HEK293T (cell line): Measurements from ENCODE around the gene PTPRM.

Source experiments
- CTCF ChIA-PET: fragments of 350-600 bp; formaldehyde crosslinking; extraction: SDS; loops from one replicate; lab custom pipeline; 2021; ENCODE audit warnings: antibody characterized with exemption, inconsistent platforms; lab: Yijun Ruan, JAX
- POLR2A ChIA-PET: fragments of 350-600 bp; formaldehyde crosslinking; extraction: SDS; loops from one replicate; lab custom pipeline; 2020; ENCODE audit warnings: antibody characterized with exemption, inconsistent platforms; lab: Yijun Ruan, JAX
- DNase-seq: peaks from one replicate; pipeline ENCODE4 v3.0.0; 2012; ENCODE audit warnings: mixed read lengths; ENCODE audit errors: extremely low spot score
- ARNT ChIP-seq: fragments of 450-650 bp; IDR thresholded peaks from 2 replicates; pipeline ENCODE4 v1.6.1; 2017; ENCODE audit warnings: mild to moderate bottlenecking
- BHLHE40 ChIP-seq: fragments of 450-650 bp; IDR thresholded peaks from 2 replicates; pipeline ENCODE4 v1.6.1; 2016; ENCODE audit warnings: mild to moderate bottlenecking, moderate library complexity, borderline replicate concordance
- CTBP1 ChIP-seq: fragments of 450-650 bp; IDR thresholded peaks from 2 replicates; pipeline ENCODE4 v1.6.1; 2016; ENCODE audit warnings: borderline replicate concordance
- ELF4 ChIP-seq: fragments of 450-650 bp; IDR thresholded peaks from 2 replicates; pipeline ENCODE4 v1.6.1; 2017; ENCODE audit warnings: antibody characterized with exemption
- FOXA1 ChIP-seq: fragments of 450-650 bp; IDR thresholded peaks from 2 replicates; pipeline ENCODE4 v1.6.1; 2016; ENCODE audit warnings: mild to moderate bottlenecking
- FOXK2 ChIP-seq: fragments of 450-650 bp; IDR thresholded peaks from 2 replicates; pipeline ENCODE4 v1.6.1; 2016; ENCODE audit warnings: mild to moderate bottlenecking
- FOXM1 ChIP-seq: fragments of 450-650 bp; IDR thresholded peaks from 2 replicates; pipeline ENCODE4 v1.6.1; 2017; ENCODE audit warnings: mild to moderate bottlenecking, borderline replicate concordance
- HDGF ChIP-seq: fragments of 450-650 bp; IDR thresholded peaks from 2 replicates; pipeline ENCODE4 v1.6.1; 2017; ENCODE audit warnings: antibody characterized with exemption, borderline replicate concordance
- L3MBTL2 ChIP-seq: fragments of 450-650 bp; conservative IDR thresholded peaks from 2 replicates; pipeline ENCODE4 v1.6.1; 2016; ENCODE audit warnings: mild to moderate bottlenecking
- LEF1 ChIP-seq: fragments of 450-650 bp; IDR thresholded peaks from 2 replicates; pipeline ENCODE4 v1.6.1; 2017; ENCODE audit warnings: mild to moderate bottlenecking, borderline replicate concordance
- NFRKB ChIP-seq: fragments of 450-650 bp; IDR thresholded peaks from 2 replicates; pipeline ENCODE4 v1.6.1; 2016; ENCODE audit warnings: mild to moderate bottlenecking, moderate library complexity
- SP1 ChIP-seq: fragments of 450-650 bp; IDR thresholded peaks from 2 replicates; pipeline ENCODE4 v1.6.1; 2017
- SUZ12 ChIP-seq: fragments of 450-650 bp; IDR thresholded peaks from 2 replicates; pipeline ENCODE4 v1.6.1; 2016; ENCODE audit warnings: mild to moderate bottlenecking
- TARDBP ChIP-seq: fragments of 450-650 bp; IDR thresholded peaks from 2 replicates; pipeline ENCODE4 v1.6.1; 2016
- ZNF384 ChIP-seq: fragments of 450-650 bp; IDR thresholded peaks from 2 replicates; pipeline ENCODE4 v1.6.1; 2016
- TF ChIP-seq, protein P1 (sequence below): fragments of 450-650 bp; IDR thresholded peaks from 2 replicates; pipeline ENCODE4 v1.6.1; 2016

The PTPRM gene

DNA sequence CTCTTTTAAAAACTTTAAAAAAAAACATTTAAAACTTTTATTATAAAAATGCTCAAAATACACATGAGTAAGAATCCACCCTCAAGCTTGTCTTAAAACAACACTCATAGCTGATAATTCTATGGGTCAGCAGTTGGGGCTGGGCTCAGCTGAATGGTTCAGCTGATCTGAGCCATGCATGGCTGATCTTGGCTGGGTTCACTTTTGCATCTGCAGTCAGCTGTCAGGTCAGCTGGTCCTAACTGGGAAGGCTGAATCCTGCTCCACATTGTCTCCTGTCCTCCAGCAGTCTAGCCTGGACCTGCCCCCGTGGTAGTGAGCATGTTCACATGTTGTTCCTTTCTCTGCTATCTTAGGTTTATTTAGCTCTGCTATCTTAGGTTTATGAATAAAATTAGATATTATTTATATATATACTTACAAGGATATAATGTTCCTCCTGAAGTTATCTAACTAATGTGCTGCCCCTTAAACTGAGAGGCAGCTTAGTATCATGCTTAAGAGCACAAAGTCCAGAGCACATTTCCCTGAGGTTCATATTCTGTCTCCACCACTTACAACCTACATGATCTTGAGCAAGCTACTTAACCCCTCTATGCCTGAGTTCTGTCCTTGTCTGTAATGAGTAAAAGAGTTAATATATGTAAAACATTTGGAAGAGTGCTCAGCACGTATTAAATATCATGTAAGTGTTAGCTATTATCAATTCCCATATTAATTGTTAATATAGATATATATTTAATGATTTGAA is 309.4 kb downstream of the PTPRM start:
- POLR2A ChIA-PET = no interaction called here
- CTCF ChIA-PET = interaction anchor here (0.6 to 0.7 kb wide), 2 partner anchors 8 to 244 kb away, joined by 3 read pairs; no protein-coding TSS in a partner anchor
- no peak for DNase-seq
- TF ChIP-seq BHLHE40 (no peak), SUZ12 (no peak), ZNF384 (no peak)

DNA sequence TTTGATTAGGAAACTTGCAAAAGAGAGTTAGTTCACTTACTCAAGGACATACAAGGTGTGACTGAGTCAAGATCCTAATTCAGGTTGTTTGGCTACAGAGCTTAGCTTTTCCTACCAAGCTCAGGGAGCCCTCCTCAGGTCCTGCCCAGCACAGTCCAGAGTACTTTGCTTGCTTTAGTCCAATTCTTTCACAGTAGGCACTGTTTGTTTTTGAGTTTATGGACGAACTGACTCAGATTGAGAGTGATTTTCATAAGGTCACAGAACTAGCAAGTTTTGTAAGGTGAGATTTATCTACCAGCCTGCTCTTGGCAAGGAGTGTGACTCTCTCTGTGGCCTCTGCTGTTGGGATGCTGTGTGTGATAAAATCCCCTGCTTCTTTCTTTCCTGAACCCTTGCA is 310.5 kb downstream of the PTPRM start:
- no peak for DNase-seq
- TF ChIP-seq BHLHE40 (no peak), L3MBTL2 (no peak), FOXM1 (no peak), ELF4 (no peak), TARDBP (no peak), ZNF384 (no peak), HDGF (no peak), NFRKB (no peak), SUZ12 (no peak), FOXK2 (no peak), CTBP1 (no peak)
- TF ChIP-seq, protein P1, sequence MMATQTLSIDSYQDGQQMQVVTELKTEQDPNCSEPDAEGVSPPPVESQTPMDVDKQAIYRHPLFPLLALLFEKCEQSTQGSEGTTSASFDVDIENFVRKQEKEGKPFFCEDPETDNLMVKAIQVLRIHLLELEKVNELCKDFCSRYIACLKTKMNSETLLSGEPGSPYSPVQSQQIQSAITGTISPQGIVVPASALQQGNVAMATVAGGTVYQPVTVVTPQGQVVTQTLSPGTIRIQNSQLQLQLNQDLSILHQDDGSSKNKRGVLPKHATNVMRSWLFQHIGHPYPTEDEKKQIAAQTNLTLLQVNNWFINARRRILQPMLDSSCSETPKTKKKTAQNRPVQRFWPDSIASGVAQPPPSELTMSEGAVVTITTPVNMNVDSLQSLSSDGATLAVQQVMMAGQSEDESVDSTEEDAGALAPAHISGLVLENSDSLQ = no peak
- ChIA-PET CTCF (no interaction called here), POLR2A (no interaction called here)

DNA sequence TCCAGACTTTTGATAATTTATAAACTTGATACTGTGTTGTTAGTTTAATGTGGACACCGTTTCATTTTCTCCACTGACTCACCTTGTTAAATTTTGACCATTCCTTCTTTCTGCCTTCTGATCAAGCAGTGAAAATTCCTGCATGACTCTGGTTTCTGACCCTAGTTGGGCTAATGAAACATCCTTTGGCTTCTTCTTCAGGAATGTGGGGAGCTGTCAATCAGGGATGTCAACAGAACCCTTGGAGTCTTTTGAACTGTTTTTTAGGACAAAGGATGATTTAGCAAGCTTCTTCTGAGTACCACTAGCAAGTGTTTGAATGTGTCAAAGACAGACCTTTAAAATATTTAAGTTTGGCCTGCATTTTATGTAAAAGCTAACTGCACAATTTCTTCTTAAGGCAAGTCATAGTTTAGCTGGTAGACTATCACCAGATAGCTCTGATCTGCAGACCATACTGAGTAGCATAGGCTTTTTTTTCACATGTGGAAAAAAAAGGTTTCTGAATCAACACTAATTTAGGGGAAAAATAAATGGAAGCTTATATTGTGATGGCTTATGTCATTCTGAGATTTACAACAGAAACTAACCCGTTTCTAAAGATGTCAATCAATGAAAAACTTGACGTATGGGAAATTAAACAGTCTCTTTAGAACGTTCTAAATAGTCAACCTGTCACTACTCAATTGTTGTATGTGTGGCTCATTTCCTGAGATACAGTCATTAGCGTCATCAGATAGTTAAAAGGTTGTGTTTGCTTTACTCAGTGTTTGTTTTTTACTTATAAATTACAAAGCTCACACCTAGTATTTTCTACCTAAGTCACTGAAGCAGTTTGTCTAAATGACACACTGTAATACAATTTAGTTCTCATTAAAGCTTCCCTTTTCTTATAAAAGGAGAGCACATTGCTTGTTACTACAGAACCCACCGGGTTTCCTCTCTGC is 311.4 kb downstream of the PTPRM start:
- POLR2A ChIA-PET = no interaction called here
- TF ChIP-seq LEF1 = no peak
- no peak for TF ChIP-seq ZNF384
- TF ChIP-seq NFRKB = no peak
- TF ChIP-seq ARNT = no peak
- TF ChIP-seq L3MBTL2 = no peak
- TF ChIP-seq FOXA1 = no peak
- no peak for TF ChIP-seq FOXM1
- TF ChIP-seq SP1 = no peak
- TF ChIP-seq, protein P1 = no peak
- TF ChIP-seq CTBP1 = no peak
- no peak for TF ChIP-seq SUZ12
- no peak for TF ChIP-seq TARDBP
- no peak for TF ChIP-seq ELF4
- no peak for TF ChIP-seq FOXK2
- TF ChIP-seq BHLHE40 = no peak
- TF ChIP-seq HDGF = no peak
- CTCF ChIA-PET = no interaction called here
- no peak for DNase-seq

DNA sequence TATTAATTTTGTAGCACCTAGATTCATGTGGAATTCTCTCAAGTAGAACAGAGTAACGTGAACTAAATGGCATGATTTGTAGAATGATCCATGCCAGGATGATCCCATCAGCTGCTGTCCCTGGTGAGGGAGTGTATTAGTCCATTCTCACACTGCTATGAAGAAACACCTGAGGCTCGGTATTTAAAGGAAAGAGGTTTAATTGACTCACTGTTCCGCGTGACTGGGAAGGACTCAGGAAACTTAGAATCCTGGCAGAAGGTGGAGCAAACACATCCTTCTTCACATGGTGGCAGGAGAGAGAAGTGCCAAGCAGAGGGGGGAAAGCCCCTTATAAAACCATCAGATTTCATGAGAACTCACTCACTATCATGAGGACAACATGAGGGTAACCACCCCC is 312.6 kb downstream of the PTPRM start:
- ChIA-PET POLR2A (no interaction called here), CTCF (no interaction called here)
- no peak for DNase-seq
- TF ChIP-seq SP1 (no peak), FOXK2 (no peak), L3MBTL2 (no peak), ZNF384 (no peak), ARNT (no peak), FOXA1 (no peak), FOXM1 (no peak), NFRKB (no peak), TARDBP (no peak), ELF4 (no peak), CTBP1 (no peak), LEF1 (no peak), SUZ12 (no peak), HDGF (no peak), BHLHE40 (no peak)
- TF ChIP-seq, protein P1 = no peak

DNA sequence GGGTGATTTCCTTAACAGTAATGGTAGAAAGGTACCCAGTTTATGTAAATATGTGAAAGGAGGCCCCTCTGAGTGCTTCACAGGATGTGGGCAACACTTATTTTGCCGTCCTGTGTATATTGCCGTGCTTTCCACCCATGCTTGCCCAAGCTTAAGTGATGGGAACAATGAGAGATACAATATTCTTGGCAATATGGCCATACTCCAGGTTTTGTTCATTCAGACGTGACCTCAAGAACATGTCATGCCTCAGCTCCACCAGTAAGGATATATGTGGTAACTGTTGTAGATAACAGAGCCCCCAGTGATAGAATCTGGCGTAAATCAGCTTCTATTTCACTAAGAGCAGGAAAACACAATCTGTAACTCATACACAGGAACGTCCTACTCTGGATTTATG is 318.7 kb downstream of the PTPRM start:
- no peak for DNase-seq
- ChIA-PET POLR2A (no interaction called here), CTCF (no interaction called here)
- no peak for TF ChIP-seq HDGF
- no peak for TF ChIP-seq L3MBTL2
- no peak for TF ChIP-seq BHLHE40
- TF ChIP-seq NFRKB = no peak
- TF ChIP-seq, protein P1 = no peak
- TF ChIP-seq FOXK2 = no peak
- no peak for TF ChIP-seq ZNF384
- TF ChIP-seq TARDBP = no peak
- TF ChIP-seq LEF1 = no peak
- no peak for TF ChIP-seq SUZ12
- TF ChIP-seq FOXM1 = no peak
- TF ChIP-seq FOXA1 = no peak
- TF ChIP-seq ELF4 = no peak
- TF ChIP-seq CTBP1 = no peak
- TF ChIP-seq SP1 = no peak
- no peak for TF ChIP-seq ARNT
